Nephron progenitor cell (in vitro differentiated cells): ENCODE data around the gene ZFAND3.

Experiments
- DNase-seq: peaks from one replicate; pipeline ENCODE4 v3.0.0; 2021
- H3K27ac Mint-ChIP-seq: 2 replicates; pipeline ENCODE4 v1.8.0; 2021; ENCODE audit warnings: mild to moderate bottlenecking, moderate library complexity, mixed read lengths
- H3K27me3 Mint-ChIP-seq: 2 replicates; pipeline ENCODE4 v1.8.0; 2021; ENCODE audit warnings: mild to moderate bottlenecking, low read depth, mixed read lengths; ENCODE audit not compliant: poor library complexity
- H3K36me3 Mint-ChIP-seq: 2 replicates; pipeline ENCODE4 v1.8.0; 2021; ENCODE audit warnings: low read depth, mixed read lengths
- H3K4me1 Mint-ChIP-seq: 2 replicates; pipeline ENCODE4 v1.8.0; 2021; ENCODE audit warnings: mixed read lengths
- H3K4me3 Mint-ChIP-seq: 2 replicates; pipeline ENCODE4 v1.8.0; 2021; ENCODE audit warnings: mild to moderate bottlenecking, moderate library complexity, mixed read lengths
- H3K9me3 Mint-ChIP-seq: 2 replicates; pipeline ENCODE4 v1.8.0; 2021; ENCODE audit warnings: mild to moderate bottlenecking, moderate library complexity, mixed read lengths
- CTCF ChIP-seq: fragments of 200-600 bp; sonication (generic); IDR thresholded peaks from 2 replicates; pipeline ENCODE4 v1.5.0; 2021; ENCODE audit warnings: antibody characterized with exemption

ZFAND3 gene

GRCh38 chr6:38167598-38167997 lies 348.1 kb downstream of the ZFAND3 start:
- Mint-ChIP-seq H3K36me3 (peaks cover 5% of the 10 kb centered on the region), H3K4me3 (no peak overlapping the region), H3K27ac (no peak overlapping the region), H3K4me1 (peaks cover 46% of the 10 kb centered on the region), H3K9me3 (peaks cover 3% of the 10 kb centered on the region), H3K27me3 (peaks cover 3% of the 10 kb centered on the region)
- no peak for DNase-seq
- TF ChIP-seq CTCF, result no peak

GRCh38 chr6:38168126-38168525 lies 348.6 kb downstream of the ZFAND3 start:
- no peak for DNase-seq
- H3K9me3 Mint-ChIP-seq, result peaks cover 3% of the 10 kb centered on the region
- H3K27ac Mint-ChIP-seq, result no peak overlapping the region
- no peak overlapping the region for H3K4me3 Mint-ChIP-seq
- H3K4me1 Mint-ChIP-seq, result peaks cover 46% of the 10 kb centered on the region
- peaks cover 5% of the 10 kb centered on the region for H3K36me3 Mint-ChIP-seq
- TF ChIP-seq CTCF, result no peak
- H3K27me3 Mint-ChIP-seq, result peaks cover 3% of the 10 kb centered on the region

- no peak for DNase-seq
- no peak overlapping the region for H3K27ac Mint-ChIP-seq
- peaks cover 3% of the 10 kb centered on the region for H3K9me3 Mint-ChIP-seq
- peaks cover 5% of the 10 kb centered on the region for H3K36me3 Mint-ChIP-seq
- no peak for TF ChIP-seq CTCF
- no peak overlapping the region for H3K4me3 Mint-ChIP-seq
- peaks cover 46% of the 10 kb centered on the region for H3K4me1 Mint-ChIP-seq
- H3K27me3 Mint-ChIP-seq, result peaks cover 3% of the 10 kb centered on the region
Observed at GRCh38 chr6:38168699-38169098, 349.2 kb downstream of the ZFAND3 start.

GRCh38 chr6:38169221-38169976 lies 349.9 kb downstream of the ZFAND3 start:
- H3K9me3 Mint-ChIP-seq, result peaks cover 3% of the 10 kb centered on the region
- H3K4me1 Mint-ChIP-seq, result peaks cover 50% of the 10 kb centered on the region
- H3K27me3 Mint-ChIP-seq, result peaks cover 7% of the 10 kb centered on the region
- H3K27ac Mint-ChIP-seq, result no peak overlapping the region
- TF ChIP-seq CTCF, result no peak
- no peak for DNase-seq
- H3K36me3 Mint-ChIP-seq, result peaks cover 2% of the 10 kb centered on the region
- H3K4me3 Mint-ChIP-seq, result no peak overlapping the region

- H3K27me3 Mint-ChIP-seq, result peaks cover 7% of the 10 kb centered on the region
- DNase-seq, result no peak
- H3K27ac Mint-ChIP-seq, result no peak overlapping the region
- H3K4me1 Mint-ChIP-seq, result peaks cover 54% of the 10 kb centered on the region
- TF ChIP-seq CTCF, result no peak
- H3K9me3 Mint-ChIP-seq, result peaks cover 3% of the 10 kb centered on the region
- no peak overlapping the region for H3K4me3 Mint-ChIP-seq
- H3K36me3 Mint-ChIP-seq, result peaks cover 5% of the 10 kb centered on the region
Observed at GRCh38 chr6:38169977-38170526, 350.5 kb downstream of the ZFAND3 start.
